ENCODE data around the gene CHD8. TPM values are rescaled to one million over a fixed set of nuclear protein-coding genes. Genes with fewer than 3 reads are reported as not detected.

Gene CHD8
- total RNA-seq, 1 experiment from 2014 or later: 133 TPM

GRCh38 chr14:21437063-21437901, 18.6 kb downstream of the CHD8 start (continued):
- TF ChIP-seq GRHL2 (CRISPR knock-in tag; IDR thresholded peaks at IDR 0.05; ENCODE audit: insufficient replicate concordance, severe bottlenecking) (no peak), TP53 (CRISPR knock-in tag; IDR thresholded peaks at IDR 0.05) (no peak), ZNF138 (CRISPR knock-in tag; conservative IDR thresholded peaks at IDR 0.05) (no peak), JAZF1 (CRISPR knock-in tag; IDR thresholded peaks at IDR 0.05) (no peak), PREB (CRISPR knock-in tag; IDR thresholded peaks at IDR 0.05; ENCODE audit: borderline replicate concordance) (0 out of 2 replicates have a peak, but pooled peaks have one; percentile 53), TCF7 (CRISPR knock-in tag; IDR thresholded peaks at IDR 0.05; ENCODE audit: low read depth) (no peak), ESRRA (CRISPR knock-in tag; IDR thresholded peaks at IDR 0.05; ENCODE audit: borderline replicate concordance) (no peak), CTCF (IDR thresholded peaks at IDR 0.05) (no peak), FOXP4 (CRISPR knock-in tag; IDR thresholded peaks at IDR 0.05) (no peak; the same call in 1 of the 2 replicates), PRDM15 (CRISPR knock-in tag; IDR thresholded peaks at IDR 0.05) (no peak), SMAD4 (CRISPR knock-in tag; IDR thresholded peaks at IDR 0.05) (no peak), SMAD3 (CRISPR knock-in tag; IDR thresholded peaks at IDR 0.05; ENCODE audit: borderline replicate concordance) (no peak), ZSCAN18 (CRISPR knock-in tag; IDR thresholded peaks at IDR 0.05) (no peak), ZBTB21 (CRISPR knock-in tag; IDR thresholded peaks at IDR 0.05; ENCODE audit: borderline replicate concordance) (no peak), OVOL2 (CRISPR knock-in tag; IDR thresholded peaks at IDR 0.05; ENCODE audit: borderline replicate concordance) (no peak), USF1 (CRISPR knock-in tag; IDR thresholded peaks at IDR 0.05) (no peak; the same call in 1 of the 2 replicates), HMGXB4 (CRISPR knock-in tag; IDR thresholded peaks at IDR 0.05) (no peak), SP1 (CRISPR knock-in tag; conservative IDR thresholded peaks at IDR 0.05) (peak; percentile 95), IRF1 (CRISPR knock-in tag; IDR thresholded peaks at IDR 0.05) (no peak), ZBTB43 (CRISPR knock-in tag; IDR thresholded peaks at IDR 0.05) (no peak), ELF4 (CRISPR knock-in tag; IDR thresholded peaks at IDR 0.05; ENCODE audit: low read depth) (no peak), ETV6 (CRISPR knock-in tag; IDR thresholded peaks at IDR 0.05) (peak; percentile 89), SOX15 (CRISPR knock-in tag; IDR thresholded peaks at IDR 0.05) (no peak)
